DMS 273 (cell line): ENCODE measurements around the gene IL6ST.

Experiments used
- DNase-seq: peaks from one replicate; lab custom pipeline; 2025; ENCODE audit not compliant: unreplicated experiment; lab: John Stamatoyannopoulos, UW

Gene IL6ST

GRCh38 chr5:55921617-55922016, 73.1 kb downstream of the IL6ST start:
- no peak for DNase-seq

GRCh38 chr5:55920784-55921183, 74.0 kb downstream of the IL6ST start:
- peak; percentile 42 for DNase-seq

GRCh38 chr5:55919625-55920024, 75.1 kb downstream of the IL6ST start:
- no peak for DNase-seq

GRCh38 chr5:55918087-55919035, 76.4 kb downstream of the IL6ST start:
- DNase-seq: no peak

GRCh38 chr5:55917402-55918086, 77.2 kb downstream of the IL6ST start:
- no peak for DNase-seq

- no peak for DNase-seq
These were observed 77.8 kb downstream of the IL6ST start for GRCh38 chr5:55916986-55917385.

GRCh38 chr5:55915783-55916182, 79.0 kb downstream of the IL6ST start:
- no peak for DNase-seq

- no peak for DNase-seq
These were observed 79.8 kb downstream of the IL6ST start for GRCh38 chr5:55914971-55915370.

- no peak for DNase-seq
These were observed 81.0 kb downstream of the IL6ST start for GRCh38 chr5:55913466-55914413.

- no peak for DNase-seq
These were observed 82.7 kb downstream of the IL6ST start for GRCh38 chr5:55911784-55912653.

- no peak for DNase-seq
These were observed 86.0 kb downstream of the IL6ST start for GRCh38 chr5:55908804-55909203.

- DNase-seq: no peak
These were observed 86.8 kb downstream of the IL6ST start for GRCh38 chr5:55907927-55908326.

GRCh38 chr5:55905251-55905650, 89.5 kb downstream of the IL6ST start:
- DNase-seq: no peak

GRCh38 chr5:55904152-55904551, 90.6 kb downstream of the IL6ST start:
- DNase-seq: no peak

GRCh38 chr5:55903121-55903701, 91.6 kb downstream of the IL6ST start:
- no peak for DNase-seq

- no peak for DNase-seq
These were observed 92.1 kb downstream of the IL6ST start for GRCh38 chr5:55902696-55903095.

- no peak for DNase-seq
These were observed 94.0 kb downstream of the IL6ST start for GRCh38 chr5:55900776-55901175.

GRCh38 chr5:55900068-55900467, 94.7 kb downstream of the IL6ST start:
- no peak for DNase-seq

- no peak for DNase-seq
These were observed 95.4 kb downstream of the IL6ST start for GRCh38 chr5:55899344-55899743.

- peak; percentile 84 for DNase-seq
These were observed 96.9 kb downstream of the IL6ST start for GRCh38 chr5:55897905-55898304.
